ENCODE results near the gene SNX9.
"Not testable (repeated sequence)": the region's sequence is repeated elsewhere in the genome, so short reads cannot be mapped to it uniquely, and the experiment has no call there.

SNX9 gene

GRCh38 chr6:157959451-157960227 lies 136.6 kb downstream of the SNX9 start:
- H3K4me3 ChIP-seq (ENCODE audit: low read length): no peak overlapping the region
- H3K4me1 ChIP-seq (ENCODE audit: insufficient read depth, low read length): peaks cover 2% of the 10 kb centered on the region

GRCh38 chr6:157961153-157961831 lies 138.2 kb downstream of the SNX9 start:
- Histone ChIP-seq H3K4me1 (ENCODE audit: insufficient read depth, low read length) (no peaks in the 10 kb centered on the region), H2AFZ (ENCODE audit: low read depth, low read length) (no peak overlapping the region), H3K4me3 (ENCODE audit: low read length) (no peak overlapping the region), H3K27me3 (ENCODE audit: insufficient read depth, low read length) (no peaks in the 10 kb centered on the region), H3K36me3 (ENCODE audit: insufficient read depth, low read length) (no peaks in the 10 kb centered on the region), H3K9me3 (ENCODE audit: low read length) (peaks cover 12% of the 10 kb centered on the region)

More at GRCh38 chr6:157959451-157960227, 136.6 kb downstream of the SNX9 start:
- Histone ChIP-seq H2AFZ (ENCODE audit: low read depth, low read length) (no peak overlapping the region), H3K9me3 (ENCODE audit: low read length) (peaks cover 12% of the 10 kb centered on the region), H3K27me3 (ENCODE audit: insufficient read depth, low read length) (no peaks in the 10 kb centered on the region), H3K36me3 (ENCODE audit: insufficient read depth, low read length) (no peaks in the 10 kb centered on the region)

- no peak overlapping the region for H3K4me3 ChIP-seq (ENCODE audit: low read length)
- H2AFZ ChIP-seq (ENCODE audit: low read depth, low read length): no peak overlapping the region
- no peaks in the 10 kb centered on the region for H3K4me1 ChIP-seq (ENCODE audit: insufficient read depth, low read length)
- no peaks in the 10 kb centered on the region for H3K36me3 ChIP-seq (ENCODE audit: insufficient read depth, low read length)
- peaks cover 12% of the 10 kb centered on the region for H3K9me3 ChIP-seq (ENCODE audit: low read length)
- H3K27me3 ChIP-seq (ENCODE audit: insufficient read depth, low read length): no peaks in the 10 kb centered on the region
Measured at GRCh38 chr6:157961832-157962575, 139.0 kb downstream of the SNX9 start.

- Histone ChIP-seq H3K9me3 (ENCODE audit: low read length) (peaks cover 8% of the 10 kb centered on the region), H3K4me3 (ENCODE audit: low read length) (no peak overlapping the region), H2AFZ (ENCODE audit: low read depth, low read length) (no peak overlapping the region), H3K27me3 (ENCODE audit: insufficient read depth, low read length) (no peaks in the 10 kb centered on the region), H3K4me1 (ENCODE audit: insufficient read depth, low read length) (no peaks in the 10 kb centered on the region), H3K36me3 (ENCODE audit: insufficient read depth, low read length) (no peaks in the 10 kb centered on the region)
Measured at GRCh38 chr6:157962601-157963302, 139.7 kb downstream of the SNX9 start.

- Histone ChIP-seq H3K4me3 (ENCODE audit: low read length) (no peak overlapping the region), H3K27me3 (ENCODE audit: insufficient read depth, low read length) (no peaks in the 10 kb centered on the region), H3K9me3 (ENCODE audit: low read length) (peaks cover 6% of the 10 kb centered on the region), H2AFZ (ENCODE audit: low read depth, low read length) (no peak overlapping the region), H3K36me3 (ENCODE audit: insufficient read depth, low read length) (no peaks in the 10 kb centered on the region), H3K4me1 (ENCODE audit: insufficient read depth, low read length) (no peaks in the 10 kb centered on the region)
Measured at GRCh38 chr6:157964100-157964499, 141.1 kb downstream of the SNX9 start.

- Histone ChIP-seq H2AFZ (ENCODE audit: low read depth, low read length) (no peak overlapping the region), H3K9me3 (ENCODE audit: low read length) (no peaks in the 10 kb centered on the region), H3K36me3 (ENCODE audit: insufficient read depth, low read length) (no peaks in the 10 kb centered on the region), H3K4me3 (ENCODE audit: low read length) (no peak overlapping the region), H3K4me1 (ENCODE audit: insufficient read depth, low read length) (no peaks in the 10 kb centered on the region), H3K27me3 (ENCODE audit: insufficient read depth, low read length) (no peaks in the 10 kb centered on the region)
Measured at GRCh38 chr6:157965387-157965786, 142.3 kb downstream of the SNX9 start.

GRCh38 chr6:157966589-157966977 lies 143.5 kb downstream of the SNX9 start:
- Histone ChIP-seq H3K27me3 (ENCODE audit: insufficient read depth, low read length) (no peaks in the 10 kb centered on the region), H3K9me3 (ENCODE audit: low read length) (no peaks in the 10 kb centered on the region), H3K4me3 (ENCODE audit: low read length) (no peak overlapping the region), H3K36me3 (ENCODE audit: insufficient read depth, low read length) (no peaks in the 10 kb centered on the region), H2AFZ (ENCODE audit: low read depth, low read length) (no peak overlapping the region), H3K4me1 (ENCODE audit: insufficient read depth, low read length) (no peaks in the 10 kb centered on the region)

- H3K36me3 ChIP-seq (ENCODE audit: insufficient read depth, low read length): no peaks in the 10 kb centered on the region
- no peak overlapping the region for H3K4me3 ChIP-seq (ENCODE audit: low read length)
- no peaks in the 10 kb centered on the region for H3K27me3 ChIP-seq (ENCODE audit: insufficient read depth, low read length)
- no peaks in the 10 kb centered on the region for H3K9me3 ChIP-seq (ENCODE audit: low read length)
- no peaks in the 10 kb centered on the region for H3K4me1 ChIP-seq (ENCODE audit: insufficient read depth, low read length)
- no peak overlapping the region for H2AFZ ChIP-seq (ENCODE audit: low read depth, low read length)
Measured at GRCh38 chr6:157967020-157967419, 144.0 kb downstream of the SNX9 start.

GRCh38 chr6:157967486-157967885 lies 144.4 kb downstream of the SNX9 start:
- H3K4me3 ChIP-seq (ENCODE audit: low read length): no peak overlapping the region
- H3K27me3 ChIP-seq (ENCODE audit: insufficient read depth, low read length): no peaks in the 10 kb centered on the region
- no peak overlapping the region for H2AFZ ChIP-seq (ENCODE audit: low read depth, low read length)
- no peaks in the 10 kb centered on the region for H3K9me3 ChIP-seq (ENCODE audit: low read length)
- no peaks in the 10 kb centered on the region for H3K4me1 ChIP-seq (ENCODE audit: insufficient read depth, low read length)
- H3K36me3 ChIP-seq (ENCODE audit: insufficient read depth, low read length): no peaks in the 10 kb centered on the region

GRCh38 chr6:157972177-157972576 lies 149.1 kb downstream of the SNX9 start:
- not testable (repeated sequence) for H2AFZ ChIP-seq (ENCODE audit: low read depth, low read length); H3K36me3 ChIP-seq (ENCODE audit: insufficient read depth, low read length); H3K4me1 ChIP-seq (ENCODE audit: insufficient read depth, low read length); H3K27me3 ChIP-seq (ENCODE audit: insufficient read depth, low read length); H3K4me3 ChIP-seq (ENCODE audit: low read length); H3K9me3 ChIP-seq (ENCODE audit: low read length)

- no peaks in the 10 kb centered on the region for H3K27me3 ChIP-seq (ENCODE audit: insufficient read depth, low read length)
- H2AFZ ChIP-seq (ENCODE audit: low read depth, low read length): no peak overlapping the region
- no peaks in the 10 kb centered on the region for H3K36me3 ChIP-seq (ENCODE audit: insufficient read depth, low read length)
- no peaks in the 10 kb centered on the region for H3K4me1 ChIP-seq (ENCODE audit: insufficient read depth, low read length)
- H3K4me3 ChIP-seq (ENCODE audit: low read length): no peak overlapping the region
- H3K9me3 ChIP-seq (ENCODE audit: low read length): no peaks in the 10 kb centered on the region
Measured at GRCh38 chr6:157974341-157974894, 151.4 kb downstream of the SNX9 start.

- Histone ChIP-seq H3K36me3 (ENCODE audit: insufficient read depth, low read length) (no peaks in the 10 kb centered on the region), H2AFZ (ENCODE audit: low read depth, low read length) (no peak overlapping the region), H3K4me3 (ENCODE audit: low read length) (no peak overlapping the region), H3K27me3 (ENCODE audit: insufficient read depth, low read length) (no peaks in the 10 kb centered on the region), H3K4me1 (ENCODE audit: insufficient read depth, low read length) (no peaks in the 10 kb centered on the region), H3K9me3 (ENCODE audit: low read length) (no peaks in the 10 kb centered on the region)
Measured at GRCh38 chr6:157974967-157975366, 151.9 kb downstream of the SNX9 start.
